Ovary (tissue), 3 donors: ENCODE measurements around the gene DUSP12.

Experiments used
- CTCF ChIP-seq, 3 donors: fragments of 450-650 bp in 2 of 3; fragments of 200-600 bp in 1 of 3; IDR thresholded peaks; one replicate each; pipeline versions ENCODE4 v1.5.1 to v1.8.0; 2016 to 2022; ENCODE audit warnings: antibody characterized with exemption in 3 of 3, mild to moderate bottlenecking in 1 of 3
- POLR2A ChIP-seq: fragments of 450-650 bp; IDR thresholded peaks from one replicate; pipeline ENCODE4 v1.6.1; 2017; ENCODE audit warnings: antibody characterized with exemption, mild to moderate bottlenecking, moderate library complexity
- donor health status: DM: no; HTN: no; CAD: no.

GRCh38 chr1:161766102-161766981 lies 16.8 kb downstream of the DUSP12 start, which contains the start of gene ATF6:
- TF ChIP-seq POLR2A (peak; percentile 80), CTCF (IDR thresholded peaks at IDR 0.05) (no peak)
